Measurements from ENCODE around the gene CNTN6.
"Not testable (repeated sequence)": the region's sequence is repeated elsewhere in the genome, so short reads cannot be mapped to it uniquely, and the experiment has no call there.

The CNTN6 gene

GRCh38 chr3:1288805-1289494, 196.1 kb downstream of the CNTN6 start:
- no peak for DNase-seq

GRCh38 chr3:1292571-1293071, 199.8 kb downstream of the CNTN6 start:
- no peak for DNase-seq

- DNase-seq = no peak
Observed at GRCh38 chr3:1294586-1294985, 201.8 kb downstream of the CNTN6 start.

GRCh38 chr3:1318296-1319005, 225.6 kb downstream of the CNTN6 start:
- DNase-seq = no peak

- no peak for DNase-seq
Observed at GRCh38 chr3:1326546-1326945, 233.7 kb downstream of the CNTN6 start.

- DNase-seq = no peak
Observed at GRCh38 chr3:1330107-1330506, 237.3 kb downstream of the CNTN6 start.

- no peak for DNase-seq
Observed at GRCh38 chr3:1346386-1346785, 253.6 kb downstream of the CNTN6 start.

- no peak for DNase-seq
Observed at GRCh38 chr3:1348547-1348946, 255.7 kb downstream of the CNTN6 start.

GRCh38 chr3:1350885-1351284, 258.1 kb downstream of the CNTN6 start:
- no peak for DNase-seq

- DNase-seq = no peak
Observed at GRCh38 chr3:1355691-1356090, 262.9 kb downstream of the CNTN6 start.

GRCh38 chr3:1356101-1356500, 263.3 kb downstream of the CNTN6 start:
- DNase-seq = no peak

- no peak for DNase-seq
Observed at GRCh38 chr3:1365528-1365927, 272.7 kb downstream of the CNTN6 start.

- DNase-seq = no peak
Observed at GRCh38 chr3:1374471-1374870, 281.6 kb downstream of the CNTN6 start.

GRCh38 chr3:1375145-1375544, 282.3 kb downstream of the CNTN6 start:
- no peak for DNase-seq

GRCh38 chr3:1380926-1381646, 288.3 kb downstream of the CNTN6 start:
- DNase-seq = no peak

- no peak for DNase-seq
Observed at GRCh38 chr3:1381647-1382036, 288.8 kb downstream of the CNTN6 start.

GRCh38 chr3:1387396-1387905, 294.6 kb downstream of the CNTN6 start:
- DNase-seq = not testable (repeated sequence)

- DNase-seq = no peak
Observed at GRCh38 chr3:1394188-1394587, 301.4 kb downstream of the CNTN6 start.

- no peak for DNase-seq
Observed at GRCh38 chr3:1400571-1400970, 307.7 kb downstream of the CNTN6 start.

- DNase-seq = no peak
Observed at GRCh38 chr3:1404270-1404962, 311.6 kb downstream of the CNTN6 start.

- DNase-seq = no peak
Observed at GRCh38 chr3:1406250-1406649, 313.4 kb downstream of the CNTN6 start.

GRCh38 chr3:1421577-1421976, 328.8 kb downstream of the CNTN6 start:
- DNase-seq = no peak

GRCh38 chr3:1423566-1424089, 330.8 kb downstream of the CNTN6 start:
- no peak for DNase-seq
